Measurements from ENCODE around the gene TBC1D24.
"Not testable (repeated sequence)": the region's sequence is repeated elsewhere in the genome, so short reads cannot be mapped to it uniquely, and the experiment has no call there.

The TBC1D24 gene

GRCh38 chr16:2529061-2529931 lies 54.4 kb downstream of the TBC1D24 start:
- Mint-ChIP-seq H3K9me3 (no peaks in the 10 kb centered on the region), H3K4me1 (ENCODE audit: low read depth) (peaks cover 25% of the 10 kb centered on the region), H3K27me3 (no peaks in the 10 kb centered on the region), H3K4me3 (no peak overlapping the region), H3K36me3 (ENCODE audit: low read depth) (peaks cover 51% of the 10 kb centered on the region), H3K27ac (no peak overlapping the region)
- DNase-seq, result no peak

- Mint-ChIP-seq H3K27me3 (no peaks in the 10 kb centered on the region), H3K4me3 (no peak overlapping the region), H3K4me1 (ENCODE audit: low read depth) (peaks cover 23% of the 10 kb centered on the region), H3K9me3 (no peaks in the 10 kb centered on the region), H3K27ac (no peak overlapping the region), H3K36me3 (ENCODE audit: low read depth) (peaks cover 43% of the 10 kb centered on the region)
- no peak for DNase-seq
These were observed 55.2 kb downstream of the TBC1D24 start for GRCh38 chr16:2529961-2530628.

- Mint-ChIP-seq H3K27ac (peak overlapping the region; percentile 91), H3K36me3 (ENCODE audit: low read depth) (peaks cover 40% of the 10 kb centered on the region), H3K9me3 (no peaks in the 10 kb centered on the region), H3K27me3 (no peaks in the 10 kb centered on the region), H3K4me3 (peak overlapping the region; percentile 80), H3K4me1 (ENCODE audit: low read depth) (peaks cover 23% of the 10 kb centered on the region)
- DNase-seq, result peak; percentile 42
These were observed 55.8 kb downstream of the TBC1D24 start for GRCh38 chr16:2530629-2531318.

GRCh38 chr16:2531371-2531695 lies 56.4 kb downstream of the TBC1D24 start, which contains the start of gene CEMP1:
CEMP1 (minus strand) TSS chr16:2531408; CDS start chr16:2531073, 335 bp downstream.
- Mint-ChIP-seq H3K36me3 (ENCODE audit: low read depth) (peaks cover 34% of the 10 kb centered on the region), H3K27ac (peak within 1 kb of the TSS; percentile 94), H3K4me1 (ENCODE audit: low read depth) (peaks cover 23% of the 10 kb centered on the region), H3K4me3 (peak within 1 kb of the TSS; percentile 80), H3K9me3 (no peaks in the 10 kb centered on the region), H3K27me3 (no peaks in the 10 kb centered on the region)
- DNase-seq, result no peak

- H3K27me3 Mint-ChIP-seq, result no peaks in the 10 kb centered on the region
- no peaks in the 10 kb centered on the region for H3K9me3 Mint-ChIP-seq
- H3K4me3 Mint-ChIP-seq, result peak overlapping the region; percentile 80
- peaks cover 30% of the 10 kb centered on the region for H3K36me3 Mint-ChIP-seq (ENCODE audit: low read depth)
- DNase-seq, result peak; percentile 97
- peaks cover 26% of the 10 kb centered on the region for H3K4me1 Mint-ChIP-seq (ENCODE audit: low read depth)
- peak overlapping the region; percentile 94 for H3K27ac Mint-ChIP-seq
These were observed 57.0 kb downstream of the TBC1D24 start for GRCh38 chr16:2531696-2532493.

- peak; percentile 77 for DNase-seq
- Mint-ChIP-seq H3K4me3 (peak overlapping the region; percentile 80), H3K4me1 (ENCODE audit: low read depth) (peaks cover 30% of the 10 kb centered on the region), H3K9me3 (no peaks in the 10 kb centered on the region), H3K27me3 (no peaks in the 10 kb centered on the region), H3K36me3 (ENCODE audit: low read depth) (peaks cover 25% of the 10 kb centered on the region), H3K27ac (peak overlapping the region; percentile 94)
These were observed 57.7 kb downstream of the TBC1D24 start for GRCh38 chr16:2532494-2533141.

- DNase-seq, H3K27me3 Mint-ChIP-seq, H3K9me3 Mint-ChIP-seq: not testable (repeated sequence)
- H3K36me3 Mint-ChIP-seq (ENCODE audit: low read depth), result peaks cover 24% of the 10 kb centered on the region
- peak overlapping the region; percentile 80 for H3K4me3 Mint-ChIP-seq
- peaks cover 30% of the 10 kb centered on the region for H3K4me1 Mint-ChIP-seq (ENCODE audit: low read depth)
- peak overlapping the region; percentile 94 for H3K27ac Mint-ChIP-seq
These were observed 58.3 kb downstream of the TBC1D24 start for GRCh38 chr16:2533142-2533755.

GRCh38 chr16:2533912-2534311 lies 59.0 kb downstream of the TBC1D24 start:
- H3K4me1 Mint-ChIP-seq (ENCODE audit: low read depth), result peaks cover 34% of the 10 kb centered on the region
- no peak for DNase-seq
- H3K27ac Mint-ChIP-seq, result peak overlapping the region; percentile 22
- H3K36me3 Mint-ChIP-seq (ENCODE audit: low read depth), result peaks cover 22% of the 10 kb centered on the region
- H3K27me3 Mint-ChIP-seq, result no peaks in the 10 kb centered on the region
- no peaks in the 10 kb centered on the region for H3K9me3 Mint-ChIP-seq
- peak overlapping the region; percentile 31 for H3K4me3 Mint-ChIP-seq

- H3K27ac Mint-ChIP-seq, result peak overlapping the region; percentile 22
- H3K4me1 Mint-ChIP-seq (ENCODE audit: low read depth), result peaks cover 38% of the 10 kb centered on the region
- H3K9me3 Mint-ChIP-seq, H3K27me3 Mint-ChIP-seq, DNase-seq, H3K4me3 Mint-ChIP-seq: not testable (repeated sequence)
- peaks cover 19% of the 10 kb centered on the region for H3K36me3 Mint-ChIP-seq (ENCODE audit: low read depth)
These were observed 59.4 kb downstream of the TBC1D24 start for GRCh38 chr16:2534335-2534734.

GRCh38 chr16:2535625-2536013 lies 60.7 kb downstream of the TBC1D24 start:
- peaks cover 49% of the 10 kb centered on the region for H3K4me1 Mint-ChIP-seq (ENCODE audit: low read depth)
- H3K36me3 Mint-ChIP-seq (ENCODE audit: low read depth), result peaks cover 19% of the 10 kb centered on the region
- no peak overlapping the region for H3K4me3 Mint-ChIP-seq
- peak; percentile 19 for DNase-seq
- H3K27ac Mint-ChIP-seq, result no peak overlapping the region
- H3K9me3 Mint-ChIP-seq, result no peaks in the 10 kb centered on the region
- no peaks in the 10 kb centered on the region for H3K27me3 Mint-ChIP-seq

GRCh38 chr16:2537451-2538379 lies 62.8 kb downstream of the TBC1D24 start, which contains the start of gene PDPK1:
PDPK1 (plus strand) TSS chr16:2538021; CDS start chr16:2538113, 92 bp downstream.
- Mint-ChIP-seq H3K27ac (peak within 1 kb of the TSS; percentile 95), H3K36me3 (ENCODE audit: low read depth) (peaks cover 27% of the 10 kb centered on the region), H3K4me1 (ENCODE audit: low read depth) (peaks cover 50% of the 10 kb centered on the region), H3K4me3 (peak within 1 kb of the TSS; percentile 84), H3K27me3 (no peaks in the 10 kb centered on the region), H3K9me3 (no peaks in the 10 kb centered on the region)
- peak; percentile 95 for DNase-seq

GRCh38 chr16:2539192-2539844 lies 64.4 kb downstream of the TBC1D24 start:
- H3K9me3 Mint-ChIP-seq, H3K27me3 Mint-ChIP-seq, DNase-seq: not testable (repeated sequence)
- Mint-ChIP-seq H3K36me3 (ENCODE audit: low read depth) (peaks cover 31% of the 10 kb centered on the region), H3K4me3 (peak overlapping the region; percentile 82), H3K4me1 (ENCODE audit: low read depth) (peaks cover 45% of the 10 kb centered on the region), H3K27ac (peak overlapping the region; percentile 79)
